ENCODE data around the gene PRDM15. TPM values are rescaled to one million over a fixed set of nuclear protein-coding genes. Genes with fewer than 3 reads are reported as not detected.

The PRDM15 gene, protein sequence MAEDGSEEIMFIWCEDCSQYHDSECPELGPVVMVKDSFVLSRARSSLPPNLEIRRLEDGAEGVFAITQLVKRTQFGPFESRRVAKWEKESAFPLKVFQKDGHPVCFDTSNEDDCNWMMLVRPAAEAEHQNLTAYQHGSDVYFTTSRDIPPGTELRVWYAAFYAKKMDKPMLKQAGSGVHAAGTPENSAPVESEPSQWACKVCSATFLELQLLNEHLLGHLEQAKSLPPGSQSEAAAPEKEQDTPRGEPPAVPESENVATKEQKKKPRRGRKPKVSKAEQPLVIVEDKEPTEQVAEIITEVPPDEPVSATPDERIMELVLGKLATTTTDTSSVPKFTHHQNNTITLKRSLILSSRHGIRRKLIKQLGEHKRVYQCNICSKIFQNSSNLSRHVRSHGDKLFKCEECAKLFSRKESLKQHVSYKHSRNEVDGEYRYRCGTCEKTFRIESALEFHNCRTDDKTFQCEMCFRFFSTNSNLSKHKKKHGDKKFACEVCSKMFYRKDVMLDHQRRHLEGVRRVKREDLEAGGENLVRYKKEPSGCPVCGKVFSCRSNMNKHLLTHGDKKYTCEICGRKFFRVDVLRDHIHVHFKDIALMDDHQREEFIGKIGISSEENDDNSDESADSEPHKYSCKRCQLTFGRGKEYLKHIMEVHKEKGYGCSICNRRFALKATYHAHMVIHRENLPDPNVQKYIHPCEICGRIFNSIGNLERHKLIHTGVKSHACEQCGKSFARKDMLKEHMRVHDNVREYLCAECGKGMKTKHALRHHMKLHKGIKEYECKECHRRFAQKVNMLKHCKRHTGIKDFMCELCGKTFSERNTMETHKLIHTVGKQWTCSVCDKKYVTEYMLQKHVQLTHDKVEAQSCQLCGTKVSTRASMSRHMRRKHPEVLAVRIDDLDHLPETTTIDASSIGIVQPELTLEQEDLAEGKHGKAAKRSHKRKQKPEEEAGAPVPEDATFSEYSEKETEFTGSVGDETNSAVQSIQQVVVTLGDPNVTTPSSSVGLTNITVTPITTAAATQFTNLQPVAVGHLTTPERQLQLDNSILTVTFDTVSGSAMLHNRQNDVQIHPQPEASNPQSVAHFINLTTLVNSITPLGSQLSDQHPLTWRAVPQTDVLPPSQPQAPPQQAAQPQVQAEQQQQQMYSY
- total RNA-seq = 13.2 TPM
- 1 to 10 TPM in 3 of 4 donors, under 1 TPM in 1; 0.75 to 2.7 (median 1.4) TPM for polyA plus RNA-seq

GRCh38 chr21:41879190-41879998 lies at the start of gene PRDM15:
PRDM15 (minus strand) TSS chr21:41879344; CDS start chr21:41860363, 18,981 bp downstream.
- H3K27me3 ChIP-seq (ENCODE audit: control insufficient read depth, insufficient read depth, low read length) = no peaks in the 10 kb centered on the region
- H3K27ac Mint-ChIP-seq = peak within 1 kb of the TSS; percentile 92 to 98 (median 98)
- no peaks in the 10 kb centered on the region for H3K36me3 Mint-ChIP-seq
- peak within 1 kb of the TSS; percentile 91 to 96 (median 94) for H3K4me3 Mint-ChIP-seq
- no peaks in the 10 kb centered on the region for H3K9me3 ChIP-seq (ENCODE audit: control insufficient read depth in 2 of 2, low read length in 2 of 2)
- peak; percentile 71 to 90 (median 75) for DNase-seq
- H3K36me3 ChIP-seq (ENCODE audit: control insufficient read depth, insufficient read depth, low read length) = no peaks in the 10 kb centered on the region
- peak within 1 kb of the TSS; percentile 86 for H3K4me3 ChIP-seq (ENCODE audit: low read depth, low read length)
- peak within 1 kb of the TSS; percentile 65 for H3K27ac ChIP-seq (ENCODE audit: insufficient read depth, low read length, poor library complexity, severe bottlenecking)
- H3K4me1 ChIP-seq (ENCODE audit: control insufficient read depth, insufficient read depth, low read length, poor library complexity, severe bottlenecking) = peaks cover 24% of the 10 kb centered on the region
- no peaks in the 10 kb centered on the region for H3K27me3 Mint-ChIP-seq
- H3K9me3 Mint-ChIP-seq = peaks cover 0 to 3% (median 0%) of the 10 kb centered on the region in 7 donors
- peaks cover 10 to 36% (median 27%) of the 10 kb centered on the region in 4 donors for H3K4me1 Mint-ChIP-seq
- ATAC-seq (ENCODE audit: low read depth in 2 of 2) = peak; percentile 73 to 74

GRCh38 chr21:41928621-41929220 lies 49.6 kb upstream of the PRDM15 start:
- Mint-ChIP-seq H3K27ac (peak overlapping the region in 2 of 3 donors; percentile 63 to 98), H3K4me1 (peaks cover 6 to 50% (median 31%) of the 10 kb centered on the region in 4 donors), H3K9me3 (peaks cover 0 to 1% (median 0%) of the 10 kb centered on the region in 7 donors), H3K36me3 (peaks cover 5% of the 10 kb centered on the region), H3K4me3 (no peak overlapping the region), H3K27me3 (peaks cover 14% of the 10 kb centered on the region)
- Histone ChIP-seq H3K4me3 (ENCODE audit: low read depth, low read length) (no peak overlapping the region), H3K4me1 (ENCODE audit: control insufficient read depth, insufficient read depth, low read length, poor library complexity, severe bottlenecking) (peaks cover 31% of the 10 kb centered on the region), H3K36me3 (ENCODE audit: control insufficient read depth, insufficient read depth, low read length) (no peaks in the 10 kb centered on the region), H3K27ac (ENCODE audit: insufficient read depth, low read length, poor library complexity, severe bottlenecking) (no peak overlapping the region), H3K9me3 (ENCODE audit: control insufficient read depth in 2 of 2, low read length in 2 of 2) (no peaks in the 10 kb centered on the region), H3K27me3 (ENCODE audit: control insufficient read depth, insufficient read depth, low read length) (peaks cover 3% of the 10 kb centered on the region)
- no peak for DNase-seq
- ATAC-seq (ENCODE audit: low read depth in 2 of 2) = no peak

DNA sequence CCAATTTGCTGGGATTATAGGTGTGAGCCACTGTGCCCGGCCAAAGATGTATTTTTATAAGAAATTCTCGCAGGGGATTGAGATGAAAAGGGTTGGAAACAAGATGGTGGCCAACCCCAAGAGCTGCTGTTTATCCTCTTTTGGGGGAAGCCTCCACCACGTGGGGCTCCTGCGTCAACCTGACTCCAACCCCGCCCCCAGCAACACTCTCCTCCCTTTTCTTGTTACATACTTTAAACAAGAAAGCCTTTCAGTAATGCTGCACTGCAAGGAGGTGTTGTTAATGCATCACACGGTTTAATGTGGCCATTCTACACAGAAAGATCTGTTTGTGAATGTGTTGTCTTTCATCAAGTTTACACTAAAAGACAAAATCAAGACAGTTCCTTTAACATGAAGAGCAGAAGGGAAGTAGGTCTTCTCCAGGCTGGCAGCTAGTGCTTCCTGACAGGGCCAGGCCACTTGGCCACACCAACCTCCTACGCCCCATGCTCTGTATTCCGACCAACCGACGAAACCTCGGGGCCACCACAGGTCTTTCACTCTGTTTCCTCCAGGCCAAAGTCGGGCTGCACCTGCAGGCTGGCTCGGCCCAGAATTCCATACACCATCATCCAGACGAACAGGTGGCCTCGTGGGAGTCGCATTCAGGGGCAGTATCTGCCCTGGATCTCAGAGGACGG lies 48.7 kb upstream of the PRDM15 start:
- H3K27me3 ChIP-seq (ENCODE audit: control insufficient read depth, insufficient read depth, low read length) = no peaks in the 10 kb centered on the region
- ATAC-seq (ENCODE audit: low read depth in 2 of 2) (no peak), DNase-seq (peak in 2 of 3 donors; percentile 10 to 60)
- H3K4me1 Mint-ChIP-seq = peaks cover 14 to 58% (median 38%) of the 10 kb centered on the region in 4 donors
- peaks cover 36% of the 10 kb centered on the region for H3K4me1 ChIP-seq (ENCODE audit: control insufficient read depth, insufficient read depth, low read length, poor library complexity, severe bottlenecking)
- no peaks in the 10 kb centered on the region for H3K36me3 ChIP-seq (ENCODE audit: control insufficient read depth, insufficient read depth, low read length)
- peaks cover 6% of the 10 kb centered on the region for H3K27me3 Mint-ChIP-seq
- no peak overlapping the region for H3K27ac ChIP-seq (ENCODE audit: insufficient read depth, low read length, poor library complexity, severe bottlenecking)
- no peaks in the 10 kb centered on the region for H3K9me3 ChIP-seq (ENCODE audit: control insufficient read depth in 2 of 2, low read length in 2 of 2)
- H3K9me3 Mint-ChIP-seq = peaks cover 0 to 1% (median 0%) of the 10 kb centered on the region in 7 donors
- peak overlapping the region; percentile 18 to 99 (median 98) for H3K27ac Mint-ChIP-seq
- peak overlapping the region in 2 of 4 donors; percentile 11 to 52 for H3K4me3 Mint-ChIP-seq
- no peak overlapping the region for H3K4me3 ChIP-seq (ENCODE audit: low read depth, low read length)
- peaks cover under 1% of the 10 kb centered on the region for H3K36me3 Mint-ChIP-seq

- peak overlapping the region; percentile 98 for H3K4me3 ChIP-seq (ENCODE audit: low read depth, low read length)
Measured at GRCh38 chr21:41926807-41927171, 47.6 kb upstream of the PRDM15 start.

DNA sequence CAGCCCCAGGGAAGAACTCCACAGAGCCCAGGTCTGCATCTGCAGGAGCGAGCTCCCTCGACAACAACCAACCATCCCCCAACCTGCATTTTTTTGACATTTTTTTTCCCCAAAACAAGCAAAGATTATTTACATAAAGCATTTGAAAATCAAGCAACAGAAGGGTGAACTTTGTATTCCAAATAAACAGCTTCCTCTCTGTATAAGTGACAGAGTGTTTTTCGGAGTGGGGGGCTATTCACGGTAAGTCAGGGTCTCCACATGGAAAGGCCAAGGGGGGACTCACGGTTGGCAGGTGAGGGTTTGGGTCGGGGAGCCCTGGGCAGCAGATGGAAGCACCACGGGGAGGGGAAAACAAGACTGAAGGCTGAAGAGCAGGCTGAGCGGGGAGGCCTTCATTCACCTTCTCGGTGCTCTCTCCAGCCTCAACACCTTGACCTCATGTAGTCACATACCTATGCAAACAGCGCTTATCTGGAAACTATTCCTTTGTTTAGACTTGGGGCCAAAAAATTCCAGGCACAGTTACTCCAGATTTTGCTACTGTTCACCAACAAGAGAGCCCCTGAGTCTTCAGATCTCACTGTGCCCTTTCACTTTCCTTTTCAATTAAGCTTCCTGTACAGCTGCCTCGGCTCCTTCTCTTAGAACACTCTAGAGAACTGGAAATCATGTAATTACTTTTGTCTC lies 47.1 kb upstream of the PRDM15 start:
- H3K4me1 Mint-ChIP-seq = peaks cover 14 to 66% (median 46%) of the 10 kb centered on the region in 4 donors
- peak overlapping the region; percentile 82 for H3K27ac ChIP-seq (ENCODE audit: insufficient read depth, low read length, poor library complexity, severe bottlenecking)
- H3K27me3 ChIP-seq (ENCODE audit: control insufficient read depth, insufficient read depth, low read length) = no peaks in the 10 kb centered on the region
- peak overlapping the region; percentile 93 to 99 (median 96) for H3K4me3 Mint-ChIP-seq
- no peaks in the 10 kb centered on the region for H3K27me3 Mint-ChIP-seq
- H3K9me3 ChIP-seq (ENCODE audit: control insufficient read depth in 2 of 2, low read length in 2 of 2) = no peaks in the 10 kb centered on the region
- H3K4me3 ChIP-seq (ENCODE audit: low read depth, low read length) = peak overlapping the region; percentile 98
- H3K27ac Mint-ChIP-seq = peak overlapping the region; percentile 98 to 99 (median 98)
- no peaks in the 10 kb centered on the region for H3K9me3 Mint-ChIP-seq
- H3K4me1 ChIP-seq (ENCODE audit: control insufficient read depth, insufficient read depth, low read length, poor library complexity, severe bottlenecking) = peaks cover 36% of the 10 kb centered on the region
- peak; percentile 6 to 88 (median 71) for DNase-seq
- H3K36me3 ChIP-seq (ENCODE audit: control insufficient read depth, insufficient read depth, low read length) = no peaks in the 10 kb centered on the region
- H3K36me3 Mint-ChIP-seq = peaks cover 3% of the 10 kb centered on the region
- peak; percentile 83 to 89 for ATAC-seq (ENCODE audit: low read depth in 2 of 2)

More at GRCh38 chr21:41926807-41927171, 47.6 kb upstream of the PRDM15 start:
- DNase-seq (no peak), ATAC-seq (ENCODE audit: low read depth in 2 of 2) (no peak)
- Histone ChIP-seq H3K27ac (ENCODE audit: insufficient read depth, low read length, poor library complexity, severe bottlenecking) (peak overlapping the region; percentile 82), H3K9me3 (ENCODE audit: control insufficient read depth in 2 of 2, low read length in 2 of 2) (no peaks in the 10 kb centered on the region), H3K4me1 (ENCODE audit: control insufficient read depth, insufficient read depth, low read length, poor library complexity, severe bottlenecking) (peaks cover 36% of the 10 kb centered on the region), H3K27me3 (ENCODE audit: control insufficient read depth, insufficient read depth, low read length) (no peaks in the 10 kb centered on the region), H3K36me3 (ENCODE audit: control insufficient read depth, insufficient read depth, low read length) (no peaks in the 10 kb centered on the region)
- Mint-ChIP-seq H3K9me3 (no peaks in the 10 kb centered on the region), H3K27me3 (no peaks in the 10 kb centered on the region), H3K36me3 (peaks cover under 1% of the 10 kb centered on the region), H3K4me3 (peak overlapping the region; percentile 93 to 99 (median 96)), H3K27ac (peak overlapping the region; percentile 98 to 99 (median 98)), H3K4me1 (peaks cover 14 to 63% (median 42%) of the 10 kb centered on the region in 4 donors)

- Histone ChIP-seq H3K27me3 (ENCODE audit: control insufficient read depth, insufficient read depth, low read length) (no peaks in the 10 kb centered on the region), H3K4me3 (ENCODE audit: low read depth, low read length) (peak overlapping the region; percentile 98), H3K4me1 (ENCODE audit: control insufficient read depth, insufficient read depth, low read length, poor library complexity, severe bottlenecking) (peaks cover 36% of the 10 kb centered on the region), H3K36me3 (ENCODE audit: control insufficient read depth, insufficient read depth, low read length) (no peaks in the 10 kb centered on the region), H3K9me3 (ENCODE audit: control insufficient read depth in 2 of 2, low read length in 2 of 2) (no peaks in the 10 kb centered on the region), H3K27ac (ENCODE audit: insufficient read depth, low read length, poor library complexity, severe bottlenecking) (peak overlapping the region; percentile 82)
- H3K36me3 Mint-ChIP-seq = peaks cover 5% of the 10 kb centered on the region
- DNase-seq (peak in 1 of 3 donors; percentile 13), ATAC-seq (ENCODE audit: low read depth in 2 of 2) (no peak)
- H3K4me3 Mint-ChIP-seq = peak overlapping the region; percentile 93 to 99 (median 96)
- H3K27ac Mint-ChIP-seq = peak overlapping the region; percentile 98 to 99 (median 98)
- H3K27me3 Mint-ChIP-seq = no peaks in the 10 kb centered on the region
- H3K4me1 Mint-ChIP-seq = peaks cover 14 to 70% (median 46%) of the 10 kb centered on the region in 4 donors
- no peaks in the 10 kb centered on the region for H3K9me3 Mint-ChIP-seq
Measured at GRCh38 chr21:41925767-41926116, 46.6 kb upstream of the PRDM15 start.

Measured in CD4-positive, CD25-positive, alpha-beta regulatory T cell (primary cell).